GM19025 (cell line): ENCODE data around the gene PARL.

Experiments used
- ATAC-seq: cut with Tn5 transposase; IDR thresholded peaks from one replicate; pipeline ENCODE4 v1.9.1; 2021; ENCODE audit warnings: mild to moderate bottlenecking, low read depth, moderate library complexity; ENCODE audit not compliant: unreplicated experiment

Gene PARL

DNA sequence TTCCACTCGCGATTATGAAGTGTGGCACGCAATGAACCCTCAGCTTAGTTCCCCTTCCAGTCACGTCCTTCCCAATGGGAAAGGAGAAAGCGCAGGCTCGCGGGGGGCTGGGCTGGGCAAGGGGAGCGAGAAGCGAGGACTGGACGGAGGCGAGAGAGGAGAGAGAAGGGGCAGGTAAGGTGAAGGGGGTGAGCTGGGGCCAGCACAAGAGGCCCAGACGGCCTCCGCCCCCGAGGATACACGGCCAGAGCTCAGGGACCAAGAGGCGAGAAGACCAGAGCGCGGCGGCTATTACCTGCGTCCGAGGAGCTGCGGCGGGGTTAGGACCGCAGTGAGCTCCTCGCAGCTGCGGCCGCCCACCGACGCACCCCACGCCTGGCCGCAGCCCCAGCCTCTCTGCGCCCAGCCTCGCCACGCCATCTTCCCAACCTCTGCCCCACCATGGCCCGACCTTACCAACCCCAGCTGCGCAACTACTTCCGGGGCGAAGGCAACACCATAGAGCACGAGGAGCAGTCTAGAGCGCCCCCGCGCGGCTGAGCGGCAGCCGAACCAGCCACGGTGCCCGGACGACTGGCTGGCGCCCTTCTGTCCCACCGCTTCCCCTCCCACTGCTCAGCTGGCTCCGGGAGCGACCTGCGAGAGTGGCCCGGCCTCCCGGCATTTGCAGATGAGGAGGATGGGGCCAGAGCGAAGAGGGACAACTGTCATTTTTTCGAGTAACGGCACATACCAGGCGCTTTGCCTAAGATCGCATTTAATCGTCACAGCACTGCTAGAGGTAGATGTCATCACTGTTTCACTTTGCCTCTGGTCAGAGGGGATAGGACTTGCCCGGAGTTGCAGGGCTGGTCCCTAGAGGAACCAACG, at the start of gene PARL:
Gene PARL (minus strand): TSS at position 454 of the 870 bp plus-strand sequence. CDS start 34 bp downstream, at position 420.
- peak; percentile 99 for ATAC-seq

DNA sequence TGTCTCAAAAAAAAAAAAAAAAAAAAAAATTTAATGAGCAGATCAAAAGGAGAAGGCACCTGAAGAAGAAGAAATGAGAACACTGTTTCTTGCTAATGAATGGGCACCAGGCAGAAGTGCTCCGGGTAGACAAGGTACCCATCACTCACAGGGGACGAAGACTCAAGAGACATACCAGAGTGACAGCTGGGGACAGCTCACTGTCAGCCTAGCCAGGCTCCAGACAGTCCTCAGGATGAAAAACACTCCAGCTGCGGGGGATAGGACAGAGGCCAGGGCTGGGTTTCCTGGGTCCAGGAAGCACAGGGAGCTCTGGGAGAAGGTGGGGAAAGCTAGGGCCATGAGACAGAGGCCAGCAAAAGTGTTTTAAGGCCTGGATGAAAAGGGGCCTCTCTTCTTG, 48.5 kb upstream of the PARL start:
- no peak for ATAC-seq

DNA sequence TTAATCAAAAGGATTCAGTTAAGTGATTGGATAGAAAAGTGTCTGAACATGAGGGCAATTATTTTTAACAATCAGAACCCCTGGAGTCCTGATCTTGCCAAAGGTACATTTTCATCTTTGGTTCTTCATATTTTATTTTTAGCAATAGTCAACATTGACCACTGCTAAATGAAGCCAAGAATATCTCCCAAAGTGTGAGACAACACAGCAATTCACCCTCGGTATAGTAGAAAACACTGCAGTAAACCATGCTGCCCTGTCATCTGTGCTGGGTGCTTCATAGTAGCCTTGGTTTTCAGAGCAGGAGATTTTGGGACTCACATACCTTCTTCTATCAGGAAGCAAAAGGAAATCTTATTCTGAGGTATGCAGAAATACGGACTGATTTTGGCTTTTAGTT, 47.2 kb upstream of the PARL start:
- no peak for ATAC-seq

DNA sequence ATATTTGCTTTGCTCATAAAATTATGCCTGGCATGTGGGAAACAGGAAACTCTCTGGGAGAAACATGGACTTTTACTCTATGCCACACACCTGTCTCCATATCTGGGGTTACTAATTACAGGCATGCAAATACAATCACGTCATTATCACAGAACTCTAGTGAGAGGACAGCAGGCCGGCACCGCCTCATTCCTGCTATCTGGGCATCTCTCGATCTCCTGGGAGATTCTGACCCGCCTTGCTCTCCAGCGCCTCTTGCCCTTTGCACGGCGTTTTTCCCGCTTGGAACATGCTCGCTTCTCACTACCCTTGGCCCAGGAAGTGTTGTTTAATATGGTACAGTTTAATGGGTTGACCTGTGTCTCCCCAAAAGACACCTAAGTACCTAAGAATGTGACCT, 45.4 kb upstream of the PARL start:
- no peak for ATAC-seq

- ATAC-seq = no peak
Observed at GRCh38 chr3:183927059-183927458, 42.4 kb upstream of the PARL start.

DNA sequence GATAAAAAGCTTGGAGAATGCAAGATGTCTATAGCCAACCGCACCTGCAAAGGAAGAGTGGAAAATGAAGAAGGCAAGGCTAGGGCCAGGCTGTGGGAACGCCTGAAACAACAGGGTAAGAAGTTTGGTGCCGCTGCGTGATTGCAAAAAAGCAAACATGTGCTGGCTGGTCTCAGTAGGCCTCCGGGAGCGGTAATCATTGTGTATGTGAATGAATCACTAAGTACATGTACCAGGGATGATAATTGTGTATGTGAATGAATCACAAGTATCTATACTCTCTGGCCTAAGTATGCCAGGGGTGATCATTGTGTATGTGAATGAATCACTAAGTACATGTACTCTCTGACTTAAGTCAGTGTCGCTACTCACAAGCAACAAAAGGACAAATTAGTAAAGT, 40.3 kb upstream of the PARL start:
- ATAC-seq = no peak

DNA sequence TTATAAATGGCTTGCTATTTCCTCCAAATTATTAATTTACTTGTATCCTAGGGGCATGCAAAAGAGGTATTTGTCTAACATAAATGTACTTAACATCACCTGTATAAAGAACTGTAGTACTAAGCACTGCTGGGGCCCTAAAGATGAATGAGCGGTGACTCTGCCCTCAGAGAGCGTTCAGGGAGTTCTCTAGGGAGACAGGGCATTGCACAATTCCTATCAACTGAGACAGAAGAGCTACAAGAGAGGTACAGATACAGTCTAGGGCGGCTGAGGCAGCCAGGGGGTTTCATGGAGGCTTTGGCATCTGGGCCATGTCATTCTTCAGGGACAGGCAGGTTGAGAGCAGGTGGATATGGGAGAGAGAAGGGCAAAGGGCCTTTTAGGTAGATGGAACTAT, 39.9 kb upstream of the PARL start:
- no peak for ATAC-seq

- no peak for ATAC-seq
Observed at GRCh38 chr3:183922421-183922820, 37.7 kb upstream of the PARL start.

GRCh38 chr3:183921096-183921495, 36.4 kb upstream of the PARL start:
- no peak for ATAC-seq

DNA sequence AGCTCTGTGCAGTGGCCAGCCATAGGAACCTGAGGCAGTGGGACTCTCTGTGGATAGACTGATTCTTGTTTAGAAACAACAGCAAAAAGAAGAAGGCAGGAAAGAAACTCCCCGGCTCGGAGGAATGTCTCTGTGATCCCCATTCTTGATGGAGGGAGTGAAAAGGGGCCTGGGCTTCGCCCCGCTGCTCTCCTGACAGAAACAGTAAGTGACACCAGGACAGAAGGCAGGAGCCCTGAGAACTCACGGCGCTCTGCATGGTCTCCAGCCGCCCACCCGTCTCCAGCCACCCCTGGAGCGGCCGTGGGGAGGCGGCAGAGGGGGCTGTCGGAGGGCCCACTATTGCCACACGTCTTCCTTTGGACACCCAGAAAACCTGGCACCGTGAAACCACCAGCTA, 35.7 kb upstream of the PARL start:
- no peak for ATAC-seq

DNA sequence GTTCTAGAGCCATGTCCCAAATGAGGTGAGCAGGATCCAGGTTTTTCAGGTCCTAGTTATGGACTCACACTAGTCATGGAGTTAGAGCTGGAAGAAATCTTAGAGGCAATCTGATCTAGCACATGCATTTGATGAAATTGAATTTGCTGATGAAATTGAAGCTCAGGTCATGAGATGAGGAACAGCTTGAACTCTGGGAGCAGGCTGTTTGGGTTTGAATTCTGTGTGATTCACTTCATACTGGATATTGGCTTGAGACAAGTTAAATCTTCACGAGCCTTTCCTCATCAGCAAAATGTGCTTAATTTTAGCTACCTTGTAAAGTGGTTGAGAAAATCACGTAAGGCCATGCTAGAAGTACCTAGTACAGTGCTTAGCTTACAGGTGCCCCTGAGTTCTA, 33.5 kb upstream of the PARL start:
- ATAC-seq = no peak

DNA sequence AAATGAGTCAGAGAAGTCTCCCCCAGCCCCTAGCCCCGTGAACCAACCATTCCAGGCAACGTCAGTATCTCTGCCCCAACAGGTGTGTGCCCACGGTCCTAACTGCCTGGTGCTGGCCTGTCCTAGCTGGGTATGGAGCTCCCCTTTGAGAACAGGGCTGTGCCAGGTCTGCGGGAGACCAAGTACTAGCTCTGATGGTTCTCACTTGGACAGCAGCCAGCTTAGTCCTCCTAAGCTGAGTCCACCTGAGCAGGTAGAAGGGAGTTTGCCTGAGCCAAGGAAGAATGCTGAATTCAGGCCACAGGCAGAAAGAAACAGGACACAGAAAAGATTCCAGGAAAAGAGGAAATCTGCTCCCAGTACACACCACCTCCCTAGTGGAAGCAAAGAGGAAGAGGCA, 33.1 kb upstream of the PARL start:
- no peak for ATAC-seq

DNA sequence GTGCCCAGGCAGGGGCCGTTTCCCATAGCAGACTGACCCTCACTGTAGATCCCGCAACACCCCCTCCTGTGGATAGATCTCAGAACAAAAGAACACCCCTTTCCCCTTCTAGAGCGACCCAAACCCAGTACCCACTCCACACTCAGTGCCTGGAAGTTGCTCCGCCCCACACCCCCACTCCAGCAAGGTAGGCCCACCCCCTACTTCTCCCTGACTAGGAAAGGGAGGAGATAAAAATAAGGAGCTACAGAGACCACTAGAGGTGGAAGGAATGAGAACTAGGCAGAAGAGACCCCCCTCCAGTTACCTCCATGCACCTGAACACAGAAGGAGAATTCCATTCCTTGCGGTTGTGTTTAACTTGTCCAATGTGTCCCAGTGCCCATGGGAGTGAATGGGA, 30.2 kb upstream of the PARL start:
- ATAC-seq = no peak

GRCh38 chr3:183913580-183913920, 28.9 kb upstream of the PARL start:
- no peak for ATAC-seq

- no peak for ATAC-seq
Observed at GRCh38 chr3:183912895-183913579, 28.4 kb upstream of the PARL start.

DNA sequence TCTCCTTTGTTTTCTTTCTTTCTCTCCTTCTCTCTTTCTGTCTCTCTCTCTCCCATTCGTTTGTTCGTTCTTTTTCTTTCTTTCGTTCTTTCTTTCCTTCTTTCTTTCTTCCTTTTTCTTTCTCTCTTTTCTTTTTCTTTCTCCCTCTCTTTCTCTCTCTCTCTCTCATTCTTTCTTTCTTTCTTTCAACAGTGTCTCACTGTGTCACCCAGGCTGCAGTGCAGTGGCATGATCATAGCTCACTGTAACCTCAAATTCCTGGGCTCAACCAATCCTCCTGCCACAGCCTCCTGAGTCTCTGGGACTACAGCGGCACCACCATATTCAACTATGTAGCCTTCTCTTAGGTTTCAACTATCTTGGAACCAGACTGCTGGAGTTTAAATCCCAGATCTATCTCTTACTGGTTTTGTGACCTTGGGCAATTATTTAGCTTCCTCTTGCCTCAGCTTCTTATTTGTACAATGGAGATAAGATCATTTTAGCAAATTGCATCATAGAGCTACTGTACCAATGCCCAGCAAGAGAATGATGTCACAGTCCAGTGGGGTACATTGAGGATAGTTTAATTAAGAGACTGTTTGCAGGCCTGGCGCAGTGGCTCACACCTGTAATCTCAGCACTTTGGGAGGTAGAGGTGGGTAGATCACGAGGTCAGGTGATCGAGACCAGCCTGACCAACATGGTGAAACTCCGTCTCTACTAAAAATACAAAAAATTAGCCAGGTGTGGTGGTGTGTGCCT, 27.3 kb upstream of the PARL start:
- ATAC-seq = no peak

DNA sequence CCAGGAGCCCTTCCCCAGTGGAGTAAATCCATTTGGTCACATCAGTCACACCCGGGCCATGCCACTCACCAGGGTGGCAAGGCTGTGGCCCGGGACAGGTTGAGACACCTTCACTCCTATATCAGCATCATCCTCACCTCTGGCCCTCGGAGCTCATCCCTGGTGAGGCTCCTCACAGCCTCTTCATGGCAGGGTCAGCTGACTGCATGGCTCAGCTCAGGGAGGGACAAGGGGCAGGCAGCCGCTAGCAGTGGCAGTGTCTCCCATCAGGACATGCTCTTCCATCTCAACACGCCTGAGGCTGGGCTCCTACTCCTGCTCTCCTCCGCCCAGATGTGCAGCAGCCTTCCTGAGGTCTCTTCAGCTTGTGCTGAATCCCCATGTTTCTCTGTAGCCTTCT, 26.4 kb upstream of the PARL start:
- ATAC-seq = no peak

- no peak for ATAC-seq
Observed at GRCh38 chr3:183909030-183909600, 24.4 kb upstream of the PARL start.

GRCh38 chr3:183907911-183908331, 23.2 kb upstream of the PARL start:
- no peak for ATAC-seq

DNA sequence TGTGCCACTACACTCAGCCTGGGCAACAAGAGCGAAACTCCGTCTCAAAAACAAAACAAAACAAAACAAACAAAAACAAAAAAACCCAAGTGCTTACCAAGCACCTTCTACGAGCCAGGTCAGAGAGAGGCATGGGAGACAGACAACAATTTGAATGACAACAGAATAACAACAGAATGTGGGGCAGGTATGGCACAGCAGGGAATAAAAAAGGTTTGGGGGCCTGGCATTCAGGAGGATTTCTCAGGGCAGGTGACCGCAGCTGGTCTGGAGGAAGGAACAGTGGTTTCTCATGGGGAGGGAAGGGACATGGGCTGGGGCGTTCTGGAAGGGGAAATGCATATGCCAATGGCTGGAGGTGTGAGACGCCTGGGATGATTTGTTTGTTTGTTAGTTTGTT, 22.5 kb upstream of the PARL start:
- no peak for ATAC-seq
